ENCODE results near the gene MEMO1.

Gene MEMO1

GRCh38 chr2:32003791-32004190 lies 7.0 kb downstream of the MEMO1 start:
- H3K4me3 ChIP-seq (ENCODE audit: low read depth, low read length): no peak overlapping the region
- DNase-seq (ENCODE audit: low read depth): no peak
- no peak for TF ChIP-seq CTCF (IDR thresholded peaks at IDR 0.05; ENCODE audit: control insufficient read depth, extremely low read depth, insufficient read depth)

- no peak for DNase-seq (ENCODE audit: low read depth)
- no peak overlapping the region for H3K4me3 ChIP-seq (ENCODE audit: low read depth, low read length)
- TF ChIP-seq CTCF (IDR thresholded peaks at IDR 0.05; ENCODE audit: control insufficient read depth, extremely low read depth, insufficient read depth): no peak
These were observed 8.4 kb downstream of the MEMO1 start for GRCh38 chr2:32002406-32002805.

- TF ChIP-seq CTCF (IDR thresholded peaks at IDR 0.05; ENCODE audit: control insufficient read depth, extremely low read depth, insufficient read depth): no peak
- no peak overlapping the region for H3K4me3 ChIP-seq (ENCODE audit: low read depth, low read length)
- no peak for DNase-seq (ENCODE audit: low read depth)
These were observed 11.4 kb downstream of the MEMO1 start for GRCh38 chr2:31999438-31999837.

GRCh38 chr2:31998731-31999383 lies 12.0 kb downstream of the MEMO1 start:
- no peak for TF ChIP-seq CTCF (IDR thresholded peaks at IDR 0.05; ENCODE audit: control insufficient read depth, extremely low read depth, insufficient read depth)
- DNase-seq (ENCODE audit: low read depth): no peak
- no peak overlapping the region for H3K4me3 ChIP-seq (ENCODE audit: low read depth, low read length)

- DNase-seq (ENCODE audit: low read depth): no peak
These were observed 13.2 kb downstream of the MEMO1 start for GRCh38 chr2:31997653-31998052.

GRCh38 chr2:31996571-31997150 lies 14.1 kb downstream of the MEMO1 start:
- H3K4me3 ChIP-seq (ENCODE audit: low read depth, low read length): no peak overlapping the region
- TF ChIP-seq CTCF (IDR thresholded peaks at IDR 0.05; ENCODE audit: control insufficient read depth, extremely low read depth, insufficient read depth): no peak
- DNase-seq (ENCODE audit: low read depth): no peak

More at GRCh38 chr2:31997653-31998052, 13.2 kb downstream of the MEMO1 start:
- H3K4me3 ChIP-seq (ENCODE audit: low read depth, low read length): no peak overlapping the region
- TF ChIP-seq CTCF (IDR thresholded peaks at IDR 0.05; ENCODE audit: control insufficient read depth, extremely low read depth, insufficient read depth): no peak

GRCh38 chr2:31992934-31993333 lies 17.9 kb downstream of the MEMO1 start:
- H3K4me3 ChIP-seq (ENCODE audit: low read depth, low read length): no peak overlapping the region
- TF ChIP-seq CTCF (IDR thresholded peaks at IDR 0.05; ENCODE audit: control insufficient read depth, extremely low read depth, insufficient read depth): no peak
- no peak for DNase-seq (ENCODE audit: low read depth)

Measured in LNCaP clone FGC (cell line).